Measurements from ENCODE around the gene SLC25A42. TPM values are rescaled to one million over a fixed set of nuclear protein-coding genes. Genes with fewer than 3 reads are reported as not detected.
A peak's percentile ranks its signal among the peaks of the same experiment; 100 is the strongest.

The SLC25A42 gene
- total and polyA plus RNA-seq, 2 of the 13 experiments (the other 11 are each of a cell fraction or from before 2014, with no cell fraction given): 12.8 to 18.3 TPM

GRCh38 chr19:19096641-19097627 lies 33.1 kb downstream of the SLC25A42 start (continued):
- TF ChIP-seq ZBTB46 (CRISPR knock-in tag; IDR thresholded peaks at IDR 0.05; ENCODE audit: borderline replicate concordance): no peak
- no peak for TF ChIP-seq GRHL1 (CRISPR knock-in tag; conservative IDR thresholded peaks at IDR 0.05)
- TF ChIP-seq KLF16 (CRISPR knock-in tag; IDR thresholded peaks at IDR 0.05): no peak; a peak in 2 of 4 replicates
- TF ChIP-seq KAT7 (CRISPR knock-in tag; IDR thresholded peaks at IDR 0.05; ENCODE audit: borderline replicate concordance): 0 out of 2 replicates have a peak, but pooled peaks have one; percentile 31
- TF ChIP-seq U2AF1 (optimal IDR thresholded peaks at IDR 0.05; ENCODE audit: low read depth, low read length): no peak
- no peak for TF ChIP-seq CC2D1A (CRISPR knock-in tag; IDR thresholded peaks at IDR 0.05)
- TF ChIP-seq ZNF432 (CRISPR knock-in tag; IDR thresholded peaks at IDR 0.05; ENCODE audit: borderline replicate concordance): no peak
- TF ChIP-seq SP1 (IDR thresholded peaks at IDR 0.05): no peak
- TF ChIP-seq SP1 (CRISPR knock-in tag; IDR thresholded peaks at IDR 0.05): no peak
- TF ChIP-seq ZNF713 (CRISPR knock-in tag; IDR thresholded peaks at IDR 0.05): no peak
- TF ChIP-seq FOSL2 (CRISPR knock-in tag; IDR thresholded peaks at IDR 0.05): peak; percentile 95
- peak; percentile 87 for TF ChIP-seq TOPORS (CRISPR knock-in tag; IDR thresholded peaks at IDR 0.05)
- TF ChIP-seq HMG20B (CRISPR knock-in tag; conservative IDR thresholded peaks at IDR 0.05): peak; percentile 60; the same call in 1 of the 2 replicates
- no peak for TF ChIP-seq KLF9 (CRISPR knock-in tag; IDR thresholded peaks at IDR 0.05; ENCODE audit: low read depth)
- no peak for TF ChIP-seq NFATC3 (CRISPR knock-in tag; IDR thresholded peaks at IDR 0.05)
- TF ChIP-seq ZBTB34 (CRISPR knock-in tag; IDR thresholded peaks at IDR 0.05): peak; percentile 94
- peak; percentile 89; the same call in 1 of the 2 replicates for TF ChIP-seq ZNF292 (CRISPR knock-in tag; IDR thresholded peaks at IDR 0.05; ENCODE audit: borderline replicate concordance, low read depth)
- no peak for TF ChIP-seq ZNF180 (CRISPR knock-in tag; IDR thresholded peaks at IDR 0.05; ENCODE audit: borderline replicate concordance, low read depth)
- peak; percentile 90 for TF ChIP-seq TGIF2 (CRISPR knock-in tag; IDR thresholded peaks at IDR 0.05)
- peak; percentile 60; the same call in 1 of the 2 replicates for TF ChIP-seq ZNF557 (CRISPR knock-in tag; IDR thresholded peaks at IDR 0.05)
- no peak for TF ChIP-seq RELA (CRISPR knock-in tag; IDR thresholded peaks at IDR 0.05)
- TF ChIP-seq NFIC (IDR thresholded peaks at IDR 0.05; ENCODE audit: low read length): 0 out of 2 replicates have a peak, but pooled peaks have one; percentile 36
- peak; percentile 94 for TF ChIP-seq SAP130 (CRISPR knock-in tag; IDR thresholded peaks at IDR 0.05; ENCODE audit: low read depth)
- no peak for TF ChIP-seq KLF13 (CRISPR knock-in tag; IDR thresholded peaks at IDR 0.05)
- peak; percentile 88 for TF ChIP-seq ZNF589 (CRISPR knock-in tag; conservative IDR thresholded peaks at IDR 0.05)
- TF ChIP-seq BCL6 (CRISPR knock-in tag; IDR thresholded peaks at IDR 0.05): peak; percentile 85
- peak; percentile 68; the same call in 1 of the 2 replicates for TF ChIP-seq ZNF253 (CRISPR knock-in tag; IDR thresholded peaks at IDR 0.05; ENCODE audit: borderline replicate concordance)

Measured in HepG2 (cell line).